D721Med (cell line): ENCODE measurements around the gene RPN1.

ENCODE experiments used
- DNase-seq: peaks from one replicate; pipeline ENCODE4 v3.0.0; 2011; ENCODE audit warnings: low spot score; ENCODE audit not compliant: insufficient read length
- FAIRE-seq: peaks from 2 replicates; lab custom pipeline; 2011; peaks lifted over from hg19 to GRCh38; lab: Jason Lieb, UNC
- TF ChIP-seq, protein P1 (sequence below): IDR thresholded peaks from 2 replicates; pipeline ENCODE4 v1.5.1; 2012; ENCODE audit warnings: mild to moderate bottlenecking, control low read depth; ENCODE audit not compliant: insufficient read depth; ENCODE audit errors: missing control alignments

The RPN1 gene

GRCh38 chr3:128575777-128576176, 74.8 kb downstream of the RPN1 start:
- no peak for DNase-seq
- no peak for FAIRE-seq
- TF ChIP-seq, protein P1, sequence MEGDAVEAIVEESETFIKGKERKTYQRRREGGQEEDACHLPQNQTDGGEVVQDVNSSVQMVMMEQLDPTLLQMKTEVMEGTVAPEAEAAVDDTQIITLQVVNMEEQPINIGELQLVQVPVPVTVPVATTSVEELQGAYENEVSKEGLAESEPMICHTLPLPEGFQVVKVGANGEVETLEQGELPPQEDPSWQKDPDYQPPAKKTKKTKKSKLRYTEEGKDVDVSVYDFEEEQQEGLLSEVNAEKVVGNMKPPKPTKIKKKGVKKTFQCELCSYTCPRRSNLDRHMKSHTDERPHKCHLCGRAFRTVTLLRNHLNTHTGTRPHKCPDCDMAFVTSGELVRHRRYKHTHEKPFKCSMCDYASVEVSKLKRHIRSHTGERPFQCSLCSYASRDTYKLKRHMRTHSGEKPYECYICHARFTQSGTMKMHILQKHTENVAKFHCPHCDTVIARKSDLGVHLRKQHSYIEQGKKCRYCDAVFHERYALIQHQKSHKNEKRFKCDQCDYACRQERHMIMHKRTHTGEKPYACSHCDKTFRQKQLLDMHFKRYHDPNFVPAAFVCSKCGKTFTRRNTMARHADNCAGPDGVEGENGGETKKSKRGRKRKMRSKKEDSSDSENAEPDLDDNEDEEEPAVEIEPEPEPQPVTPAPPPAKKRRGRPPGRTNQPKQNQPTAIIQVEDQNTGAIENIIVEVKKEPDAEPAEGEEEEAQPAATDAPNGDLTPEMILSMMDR, result no peak

DNA sequence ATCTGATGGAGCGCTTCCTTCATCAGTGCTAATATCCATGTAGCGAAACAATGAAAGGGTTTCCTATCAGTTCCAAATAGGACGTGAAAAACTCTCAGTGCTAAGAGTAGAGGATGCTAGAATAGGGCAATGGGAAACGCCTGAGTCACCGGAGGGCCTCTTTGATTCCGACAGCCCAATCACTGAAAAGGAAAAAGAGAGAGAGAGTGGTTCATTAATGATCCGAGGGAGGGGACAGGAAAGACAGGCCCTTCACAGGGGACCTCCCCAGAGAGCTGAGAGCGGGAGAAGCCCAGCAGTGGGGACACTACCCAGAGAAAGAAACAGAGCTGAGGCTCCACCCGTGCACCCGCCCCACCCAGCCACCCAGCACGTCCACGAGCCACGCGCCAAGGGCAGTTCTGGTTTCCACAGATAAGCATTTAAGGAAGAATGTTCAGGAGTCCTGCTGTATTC, 76.9 kb downstream of the RPN1 start:
- FAIRE-seq, result no peak
- TF ChIP-seq, protein P1, result no peak
- no peak for DNase-seq

- FAIRE-seq, result no peak
- TF ChIP-seq, protein P1, result no peak
Observed at GRCh38 chr3:128573160-128573559, 77.5 kb downstream of the RPN1 start.

GRCh38 chr3:128572644-128573105, 77.9 kb downstream of the RPN1 start:
- DNase-seq, result no peak
- FAIRE-seq, result no peak
- TF ChIP-seq, protein P1, result peak; percentile 38

More at GRCh38 chr3:128573160-128573559, 77.5 kb downstream of the RPN1 start:
- DNase-seq, result no peak

- TF ChIP-seq, protein P1, result no peak
- no peak for DNase-seq
- FAIRE-seq, result no peak
Observed at GRCh38 chr3:128572013-128572412, 78.6 kb downstream of the RPN1 start.
